ENCODE measurements around the gene SYT9. TPM values are rescaled to one million over a fixed set of nuclear protein-coding genes. Genes with fewer than 3 reads are reported as not detected.

SYT9 gene
- total RNA-seq, 1 donor from 2014 or later: not detected

- DNase-seq (ENCODE audit: low read depth) (no peak), FAIRE-seq (no peak)
- TF ChIP-seq, protein P1, sequence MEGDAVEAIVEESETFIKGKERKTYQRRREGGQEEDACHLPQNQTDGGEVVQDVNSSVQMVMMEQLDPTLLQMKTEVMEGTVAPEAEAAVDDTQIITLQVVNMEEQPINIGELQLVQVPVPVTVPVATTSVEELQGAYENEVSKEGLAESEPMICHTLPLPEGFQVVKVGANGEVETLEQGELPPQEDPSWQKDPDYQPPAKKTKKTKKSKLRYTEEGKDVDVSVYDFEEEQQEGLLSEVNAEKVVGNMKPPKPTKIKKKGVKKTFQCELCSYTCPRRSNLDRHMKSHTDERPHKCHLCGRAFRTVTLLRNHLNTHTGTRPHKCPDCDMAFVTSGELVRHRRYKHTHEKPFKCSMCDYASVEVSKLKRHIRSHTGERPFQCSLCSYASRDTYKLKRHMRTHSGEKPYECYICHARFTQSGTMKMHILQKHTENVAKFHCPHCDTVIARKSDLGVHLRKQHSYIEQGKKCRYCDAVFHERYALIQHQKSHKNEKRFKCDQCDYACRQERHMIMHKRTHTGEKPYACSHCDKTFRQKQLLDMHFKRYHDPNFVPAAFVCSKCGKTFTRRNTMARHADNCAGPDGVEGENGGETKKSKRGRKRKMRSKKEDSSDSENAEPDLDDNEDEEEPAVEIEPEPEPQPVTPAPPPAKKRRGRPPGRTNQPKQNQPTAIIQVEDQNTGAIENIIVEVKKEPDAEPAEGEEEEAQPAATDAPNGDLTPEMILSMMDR (IDR thresholded peaks at IDR 0.05; ENCODE audit: insufficient read depth, low read length, severe bottlenecking): no peak
- H3K4me3 ChIP-seq (ENCODE audit: low read depth, low read length): no peak overlapping the region
- no peaks in the 10 kb centered on the region for H3K36me3 ChIP-seq (ENCODE audit: control insufficient read depth, insufficient read depth, low read length)
- H3K27me3 ChIP-seq (ENCODE audit: control insufficient read depth, insufficient read depth, low read length): peaks cover 13% of the 10 kb centered on the region
These were observed 6.0 kb downstream of the SYT9 start for GRCh38 chr11:7257724-7258123.

DNA sequence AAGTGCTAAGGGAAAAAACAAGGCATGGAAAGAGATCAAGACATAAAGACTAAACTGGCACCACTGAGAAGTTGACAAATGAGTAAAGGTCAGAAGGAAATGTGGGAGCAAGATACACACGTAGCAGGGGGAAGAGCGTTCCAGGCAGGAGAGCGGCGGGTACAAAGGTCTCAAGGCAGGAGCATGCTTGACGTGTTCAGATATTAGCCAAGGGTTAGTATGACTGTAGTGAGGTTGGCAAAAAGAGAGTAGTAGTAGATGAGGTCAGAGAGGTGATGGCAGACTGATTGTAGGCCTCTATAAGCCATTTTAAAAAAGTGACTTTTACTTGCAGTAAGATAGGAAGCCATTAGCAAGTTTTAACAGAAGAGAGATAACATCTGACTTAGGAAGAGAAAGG, 9.9 kb downstream of the SYT9 start:
- no peaks in the 10 kb centered on the region for H3K27me3 ChIP-seq (ENCODE audit: control insufficient read depth, insufficient read depth, low read length)
- no peak for FAIRE-seq
- DNase-seq (ENCODE audit: low read depth): no peak
- H3K4me3 ChIP-seq (ENCODE audit: low read depth, low read length): no peak overlapping the region
- H3K36me3 ChIP-seq (ENCODE audit: control insufficient read depth, insufficient read depth, low read length): no peaks in the 10 kb centered on the region
- TF ChIP-seq, protein P1 (IDR thresholded peaks at IDR 0.05; ENCODE audit: insufficient read depth, low read length, severe bottlenecking): no peak

DNA sequence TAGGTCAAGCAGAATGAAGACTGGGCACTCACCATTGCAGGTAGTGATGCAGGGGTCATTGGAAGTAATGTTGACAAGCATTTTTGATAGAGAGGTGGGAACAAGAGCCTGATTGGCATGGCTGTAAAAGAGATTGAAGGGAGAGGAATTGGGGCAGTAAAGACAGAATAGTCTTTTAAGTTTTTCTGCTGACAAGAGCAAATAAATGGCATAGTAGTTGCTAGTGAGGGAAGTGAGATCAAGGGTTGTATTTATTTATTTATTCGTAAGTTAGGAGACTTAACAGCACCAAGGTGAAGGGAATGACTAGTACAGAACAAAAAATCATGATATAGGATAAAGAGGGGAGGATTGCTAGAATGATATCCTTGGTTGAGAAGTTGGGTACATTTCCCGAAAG, 11.0 kb downstream of the SYT9 start:
- H3K27me3 ChIP-seq (ENCODE audit: control insufficient read depth, insufficient read depth, low read length): no peaks in the 10 kb centered on the region
- FAIRE-seq: no peak

GRCh38 chr11:7263842-7264241, 12.1 kb downstream of the SYT9 start:
- DNase-seq (ENCODE audit: low read depth): no peak
- no peak for FAIRE-seq
- TF ChIP-seq, protein P1 (IDR thresholded peaks at IDR 0.05; ENCODE audit: insufficient read depth, low read length, severe bottlenecking): no peak
- Histone ChIP-seq H3K4me3 (ENCODE audit: low read depth, low read length) (no peak overlapping the region), H3K36me3 (ENCODE audit: control insufficient read depth, insufficient read depth, low read length) (no peaks in the 10 kb centered on the region), H3K27me3 (ENCODE audit: control insufficient read depth, insufficient read depth, low read length) (no peaks in the 10 kb centered on the region)

More for the DNA sequence above, 11.0 kb downstream of the SYT9 start:
- TF ChIP-seq, protein P1 (IDR thresholded peaks at IDR 0.05; ENCODE audit: insufficient read depth, low read length, severe bottlenecking): no peak
- no peak overlapping the region for H3K4me3 ChIP-seq (ENCODE audit: low read depth, low read length)
- H3K36me3 ChIP-seq (ENCODE audit: control insufficient read depth, insufficient read depth, low read length): no peaks in the 10 kb centered on the region
- no peak for DNase-seq (ENCODE audit: low read depth)

DNA sequence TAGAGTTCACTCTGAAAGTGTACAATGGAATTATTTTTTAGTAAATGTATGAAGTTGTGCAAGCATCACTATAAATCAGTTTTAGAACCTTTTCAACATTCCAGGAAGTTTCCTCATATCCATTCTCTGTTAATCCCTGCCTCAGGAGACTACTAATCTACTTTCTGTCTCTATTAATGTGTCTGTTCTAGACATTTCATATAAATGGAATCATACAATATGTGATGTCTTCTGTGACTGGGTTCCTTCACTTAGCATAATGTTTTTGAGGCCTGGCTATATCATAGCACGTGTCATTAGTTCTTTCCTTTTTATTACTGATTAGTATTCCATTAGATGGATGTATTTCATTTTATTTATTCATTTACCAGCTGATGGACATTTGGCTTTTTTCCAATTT, 17.1 kb downstream of the SYT9 start:
- H3K4me3 ChIP-seq (ENCODE audit: low read depth, low read length): no peak overlapping the region
- H3K36me3 ChIP-seq (ENCODE audit: control insufficient read depth, insufficient read depth, low read length): no peaks in the 10 kb centered on the region
- FAIRE-seq (no peak), DNase-seq (ENCODE audit: low read depth) (no peak)
- TF ChIP-seq, protein P1 (IDR thresholded peaks at IDR 0.05; ENCODE audit: insufficient read depth, low read length, severe bottlenecking): no peak
- H3K27me3 ChIP-seq (ENCODE audit: control insufficient read depth, insufficient read depth, low read length): no peaks in the 10 kb centered on the region

DNA sequence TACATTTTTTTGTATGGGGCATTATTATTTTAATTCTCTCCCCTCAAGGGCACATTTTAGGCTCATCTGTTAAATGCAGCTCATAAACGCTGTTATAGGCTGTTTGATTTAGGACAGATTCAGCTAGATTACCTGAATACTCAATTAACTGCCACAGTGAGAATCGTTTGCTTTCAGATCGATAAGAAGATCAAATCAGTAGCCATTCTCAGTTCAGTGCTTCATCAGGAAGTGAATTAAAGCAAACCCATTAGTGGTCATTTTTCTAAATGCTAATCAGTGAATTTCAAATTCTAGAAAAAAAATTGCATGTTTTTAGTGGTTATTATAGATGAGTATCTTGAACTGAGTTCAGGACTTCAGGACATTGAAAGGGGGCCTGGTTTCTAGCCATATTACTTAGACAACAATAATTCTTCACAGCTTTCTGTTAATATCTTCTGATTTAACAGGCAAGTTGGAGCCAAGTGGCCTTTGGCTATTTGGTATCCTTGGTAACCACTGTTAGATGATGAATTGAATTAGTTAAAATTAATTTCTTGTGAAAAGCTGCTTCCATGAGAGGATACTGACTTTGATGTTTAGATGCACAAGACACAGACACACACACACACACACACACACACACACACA, 18.6 kb downstream of the SYT9 start:
- no peak overlapping the region for H3K4me3 ChIP-seq (ENCODE audit: low read depth, low read length)
- FAIRE-seq (no peak), DNase-seq (ENCODE audit: low read depth) (no peak)
- H3K36me3 ChIP-seq (ENCODE audit: control insufficient read depth, insufficient read depth, low read length): no peaks in the 10 kb centered on the region
- TF ChIP-seq, protein P1 (IDR thresholded peaks at IDR 0.05; ENCODE audit: insufficient read depth, low read length, severe bottlenecking): no peak
- H3K27me3 ChIP-seq (ENCODE audit: control insufficient read depth, insufficient read depth, low read length): no peaks in the 10 kb centered on the region
